Inflammatory macrophage (primary cell): Measurements from ENCODE around the gene TBC1D23.
"Not testable (repeated sequence)": the region's sequence is repeated elsewhere in the genome, so short reads cannot be mapped to it uniquely, and the experiment has no call there.

Experiments
- DNase-seq, 2 donors: peaks; one replicate each; pipeline ENCODE4 v3.0.0-alpha.2; 2020 to 2022

Gene TBC1D23

DNA sequence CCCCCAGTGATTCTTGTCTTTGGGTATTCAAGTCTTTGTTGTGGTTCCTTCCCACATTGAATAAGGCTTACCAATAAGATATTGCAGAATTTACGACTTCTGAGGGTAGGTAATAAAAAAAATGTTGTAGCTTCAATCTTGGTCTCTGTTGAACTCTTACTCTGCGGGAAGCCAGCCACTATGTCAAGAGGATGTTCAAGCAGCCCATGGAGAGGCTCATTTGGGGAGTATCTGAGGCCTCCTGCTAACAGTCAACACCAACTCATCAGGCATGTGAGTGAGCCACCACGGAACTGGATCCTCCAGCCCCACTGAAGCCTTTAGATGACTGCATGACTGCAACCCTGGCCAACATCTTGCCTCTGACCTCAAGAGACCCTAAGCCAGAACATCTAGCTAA, 3.2 kb upstream of the TBC1D23 start:
- no peak for DNase-seq

- DNase-seq, result peak; percentile 60 to 74
Observed at GRCh38 chr3:100260081-100260684, 609 bp upstream of the TBC1D23 start.

DNA sequence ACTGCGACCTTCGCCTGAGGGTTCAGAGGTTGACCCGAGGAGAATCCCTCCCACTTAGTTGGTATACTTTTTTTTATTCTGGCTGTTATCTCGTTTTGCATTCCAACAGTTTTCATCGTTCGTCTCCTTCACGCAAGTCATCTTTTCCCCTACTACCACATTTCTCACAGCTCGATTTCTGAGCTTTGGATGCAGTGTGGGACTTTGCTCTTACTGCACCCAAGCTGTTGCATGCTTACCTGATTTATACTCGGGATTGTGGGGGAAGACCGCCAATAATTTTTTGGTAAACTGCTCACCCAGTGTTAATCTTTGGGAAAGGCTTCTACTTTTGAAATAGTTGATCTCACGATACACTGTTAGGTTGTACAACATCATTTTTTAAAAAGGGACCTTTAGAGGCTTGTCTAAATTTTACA, 702 bp downstream of the TBC1D23 start:
- DNase-seq, result no peak

DNA sequence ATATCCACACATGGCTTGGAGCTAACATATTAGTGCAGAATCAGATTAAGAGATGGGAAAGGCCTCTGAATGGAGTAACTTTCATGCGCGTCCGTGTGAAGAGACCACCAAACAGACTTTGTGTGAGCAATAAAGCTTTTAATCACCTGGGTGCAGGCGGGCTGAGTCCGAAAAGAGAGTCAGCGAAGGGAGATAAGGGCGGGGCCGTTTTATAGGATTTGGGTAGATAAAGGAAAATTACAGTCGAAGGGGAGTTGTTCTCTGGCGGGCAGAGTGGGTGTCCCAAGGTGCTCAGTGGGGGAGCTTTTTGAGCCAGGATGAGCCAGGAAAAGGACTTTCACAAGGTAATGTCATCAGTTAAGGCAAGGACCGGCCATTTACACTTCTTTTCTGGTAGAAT, 2.1 kb downstream of the TBC1D23 start:
- DNase-seq, result not testable (repeated sequence)

GRCh38 chr3:100263583-100263982, 2.8 kb downstream of the TBC1D23 start:
- DNase-seq, result no peak

GRCh38 chr3:100264242-100264641, 3.5 kb downstream of the TBC1D23 start:
- DNase-seq, result no peak

- no peak for DNase-seq
Observed at GRCh38 chr3:100265016-100265415, 4.2 kb downstream of the TBC1D23 start.

GRCh38 chr3:100266531-100266930, 5.7 kb downstream of the TBC1D23 start:
- no peak for DNase-seq

DNA sequence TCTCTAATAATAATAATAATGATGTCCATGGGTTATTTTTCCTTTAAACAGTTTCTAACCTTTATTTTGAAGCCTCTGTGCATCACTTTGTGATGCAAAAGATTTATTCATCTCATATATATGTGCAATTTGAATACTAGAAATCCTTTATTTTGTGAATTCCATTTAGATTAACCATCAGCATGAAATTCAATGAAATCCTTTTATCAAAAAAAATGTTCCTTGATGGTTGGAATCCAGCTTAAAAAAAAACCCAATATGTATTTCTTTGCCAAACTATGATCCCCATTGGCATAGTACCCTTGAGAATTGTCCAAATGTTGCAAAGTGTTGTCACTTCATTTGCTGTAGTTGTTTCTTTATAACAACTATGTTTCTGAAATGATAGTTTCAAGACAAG, 7.4 kb downstream of the TBC1D23 start:
- DNase-seq, result no peak

- no peak for DNase-seq
Observed at GRCh38 chr3:100269001-100269400, 8.2 kb downstream of the TBC1D23 start.

- DNase-seq, result no peak
Observed at GRCh38 chr3:100269410-100270214, 8.8 kb downstream of the TBC1D23 start.

- DNase-seq, result no peak
Observed at GRCh38 chr3:100270215-100270583, 9.4 kb downstream of the TBC1D23 start.

GRCh38 chr3:100271522-100271921, 10.7 kb downstream of the TBC1D23 start:
- no peak for DNase-seq

- DNase-seq, result not testable (repeated sequence)
Observed at GRCh38 chr3:100272797-100273611, 12.2 kb downstream of the TBC1D23 start.

DNA sequence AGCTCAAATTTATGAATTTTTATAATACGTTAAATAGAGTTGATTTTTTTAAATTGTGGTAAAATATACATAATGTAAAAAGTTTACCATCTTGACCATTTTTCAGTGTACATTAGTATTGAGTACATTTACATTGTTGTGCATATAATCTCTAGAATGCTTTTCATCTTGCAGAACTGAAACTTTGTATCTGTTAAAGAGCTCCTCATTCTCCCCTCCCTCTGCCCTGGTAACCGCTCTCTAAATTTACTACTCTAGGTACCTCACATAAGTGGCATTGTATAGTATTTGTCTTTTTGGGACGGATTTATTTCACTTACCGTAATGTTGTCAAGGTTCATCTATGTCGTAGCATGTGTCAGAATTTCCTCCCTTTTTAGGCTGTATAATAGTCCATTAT, 13.6 kb downstream of the TBC1D23 start:
- DNase-seq, result no peak

DNA sequence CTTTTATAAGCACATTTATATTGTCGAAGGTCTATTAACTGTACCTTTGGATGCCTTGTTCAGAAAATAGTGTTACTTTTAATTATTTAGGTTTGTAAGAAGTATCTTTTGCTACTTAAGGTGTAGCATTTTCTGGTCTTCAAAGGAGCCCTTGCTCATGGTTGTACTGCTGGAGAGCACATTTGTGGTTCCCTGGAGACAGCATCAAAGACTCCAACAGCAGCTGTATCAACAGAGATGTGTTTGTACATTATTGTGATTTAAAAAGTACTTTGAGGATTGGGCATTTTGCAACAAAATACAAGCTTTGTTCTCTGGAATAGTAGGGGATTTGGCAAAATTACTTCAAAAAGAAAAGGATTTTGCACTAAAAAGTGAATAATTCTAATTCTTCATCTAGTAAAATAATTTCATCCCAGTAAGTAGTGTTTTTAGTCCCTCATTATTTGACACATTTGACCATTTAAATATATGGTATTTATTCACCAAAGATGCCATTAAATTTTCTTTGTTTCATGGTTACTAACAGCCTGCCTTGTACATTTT, 16.5 kb downstream of the TBC1D23 start:
- DNase-seq, result no peak

- DNase-seq, result no peak
Observed at GRCh38 chr3:100278910-100279309, 18.1 kb downstream of the TBC1D23 start.

DNA sequence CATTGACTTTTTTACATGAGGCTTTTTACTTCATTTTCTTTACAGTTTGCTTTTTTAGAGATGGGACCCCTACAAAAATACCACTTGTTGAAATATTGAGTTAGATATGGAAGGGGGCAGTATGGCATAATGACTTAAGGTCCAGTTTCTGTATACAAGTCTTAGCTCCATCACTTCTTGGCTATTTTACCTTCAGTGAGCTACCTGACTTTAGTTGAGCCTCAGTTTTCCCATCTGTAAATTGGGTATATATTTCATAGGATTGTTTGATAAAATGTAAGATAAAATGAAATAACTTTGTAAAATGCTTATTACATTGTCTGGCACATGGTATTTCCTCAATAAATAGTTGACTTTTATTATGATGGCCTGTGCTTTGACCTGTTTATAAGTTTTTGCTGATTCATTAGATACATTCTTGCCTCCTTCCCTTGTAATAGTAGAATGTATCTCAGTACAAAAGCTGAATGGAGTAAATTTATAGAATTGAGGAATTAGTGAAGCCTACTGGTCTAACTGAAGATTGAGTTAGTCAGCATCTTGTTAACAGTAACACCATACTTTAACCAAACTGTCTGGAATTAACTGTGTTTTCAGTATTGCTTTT, 27.6 kb downstream of the TBC1D23 start:
- no peak for DNase-seq

GRCh38 chr3:100289339-100289738, 28.5 kb downstream of the TBC1D23 start:
- DNase-seq, result peak; percentile 31 to 32

DNA sequence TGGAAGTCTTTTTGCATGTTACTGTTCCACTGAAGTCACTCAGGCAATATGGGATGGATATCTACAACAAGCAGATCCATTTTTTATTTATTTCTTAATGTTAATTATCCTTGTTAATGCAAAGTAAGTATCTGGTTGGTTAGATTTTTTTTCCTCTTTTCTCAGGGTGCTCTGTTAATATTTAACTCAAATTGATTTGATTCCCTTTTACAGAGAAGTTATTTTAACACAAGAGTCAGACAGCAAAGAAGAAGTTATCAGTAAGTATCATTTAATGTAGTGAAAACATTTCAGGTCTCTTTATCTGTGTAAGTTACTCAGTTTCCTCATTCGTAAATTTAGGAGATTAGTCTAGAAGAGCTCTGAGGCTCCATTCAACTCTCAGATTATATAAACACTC, 34.3 kb downstream of the TBC1D23 start:
- DNase-seq, result no peak

- DNase-seq, result no peak
Observed at GRCh38 chr3:100297784-100298183, 37.0 kb downstream of the TBC1D23 start.

- peak; percentile 17 to 43 for DNase-seq
Observed at GRCh38 chr3:100299016-100299415, 38.2 kb downstream of the TBC1D23 start.

GRCh38 chr3:100306695-100307094, 45.9 kb downstream of the TBC1D23 start:
- DNase-seq, result no peak
